ENCODE data around the gene PIAS4. TPM values are rescaled to one million over a fixed set of nuclear protein-coding genes. Genes with fewer than 3 reads are reported as not detected.

Gene PIAS4
- total and polyA plus RNA-seq, 8 donors, result 20.9 to 29.9 (median 24.2) TPM

DNA sequence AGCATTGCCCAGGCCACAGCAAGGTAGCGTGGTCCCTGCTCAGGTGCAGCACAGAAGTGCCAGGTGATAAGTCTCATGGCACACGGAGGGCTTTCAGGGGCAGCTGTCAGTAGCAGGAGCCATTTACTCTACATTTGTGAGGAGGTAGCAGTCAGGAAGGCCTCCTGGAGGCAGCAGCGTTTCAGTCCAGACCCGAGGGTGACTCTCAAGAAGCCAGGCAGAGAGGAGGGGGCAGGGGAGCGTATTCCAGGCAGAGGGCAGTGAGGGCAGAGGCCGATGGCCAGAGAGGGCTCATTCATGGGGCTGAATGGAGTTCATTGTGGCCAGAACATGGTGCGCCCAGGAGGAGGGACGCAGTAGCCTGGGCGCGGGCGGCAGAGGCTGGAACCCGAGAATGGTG is 8.9 kb downstream of the PIAS4 start:
- TF ChIP-seq, protein P1, sequence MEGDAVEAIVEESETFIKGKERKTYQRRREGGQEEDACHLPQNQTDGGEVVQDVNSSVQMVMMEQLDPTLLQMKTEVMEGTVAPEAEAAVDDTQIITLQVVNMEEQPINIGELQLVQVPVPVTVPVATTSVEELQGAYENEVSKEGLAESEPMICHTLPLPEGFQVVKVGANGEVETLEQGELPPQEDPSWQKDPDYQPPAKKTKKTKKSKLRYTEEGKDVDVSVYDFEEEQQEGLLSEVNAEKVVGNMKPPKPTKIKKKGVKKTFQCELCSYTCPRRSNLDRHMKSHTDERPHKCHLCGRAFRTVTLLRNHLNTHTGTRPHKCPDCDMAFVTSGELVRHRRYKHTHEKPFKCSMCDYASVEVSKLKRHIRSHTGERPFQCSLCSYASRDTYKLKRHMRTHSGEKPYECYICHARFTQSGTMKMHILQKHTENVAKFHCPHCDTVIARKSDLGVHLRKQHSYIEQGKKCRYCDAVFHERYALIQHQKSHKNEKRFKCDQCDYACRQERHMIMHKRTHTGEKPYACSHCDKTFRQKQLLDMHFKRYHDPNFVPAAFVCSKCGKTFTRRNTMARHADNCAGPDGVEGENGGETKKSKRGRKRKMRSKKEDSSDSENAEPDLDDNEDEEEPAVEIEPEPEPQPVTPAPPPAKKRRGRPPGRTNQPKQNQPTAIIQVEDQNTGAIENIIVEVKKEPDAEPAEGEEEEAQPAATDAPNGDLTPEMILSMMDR (IDR thresholded peaks at IDR 0.05), result no peak
- intact Hi-C loops (cut with DNase I), result no loop called here
- Histone ChIP-seq H3K36me3 (peaks cover 0 to 68% of the 10 kb centered on the region in 2 donors), H3K4me3 (no peak overlapping the region), H3K27me3 (no peaks in the 10 kb centered on the region), H3K9me3 (no peaks in the 10 kb centered on the region), H3K27ac (no peak overlapping the region), H3K4me1 (peaks cover 0 to 13% of the 10 kb centered on the region in 2 donors)
- ATAC-seq (no peak), DNase-seq (no peak)

DNA sequence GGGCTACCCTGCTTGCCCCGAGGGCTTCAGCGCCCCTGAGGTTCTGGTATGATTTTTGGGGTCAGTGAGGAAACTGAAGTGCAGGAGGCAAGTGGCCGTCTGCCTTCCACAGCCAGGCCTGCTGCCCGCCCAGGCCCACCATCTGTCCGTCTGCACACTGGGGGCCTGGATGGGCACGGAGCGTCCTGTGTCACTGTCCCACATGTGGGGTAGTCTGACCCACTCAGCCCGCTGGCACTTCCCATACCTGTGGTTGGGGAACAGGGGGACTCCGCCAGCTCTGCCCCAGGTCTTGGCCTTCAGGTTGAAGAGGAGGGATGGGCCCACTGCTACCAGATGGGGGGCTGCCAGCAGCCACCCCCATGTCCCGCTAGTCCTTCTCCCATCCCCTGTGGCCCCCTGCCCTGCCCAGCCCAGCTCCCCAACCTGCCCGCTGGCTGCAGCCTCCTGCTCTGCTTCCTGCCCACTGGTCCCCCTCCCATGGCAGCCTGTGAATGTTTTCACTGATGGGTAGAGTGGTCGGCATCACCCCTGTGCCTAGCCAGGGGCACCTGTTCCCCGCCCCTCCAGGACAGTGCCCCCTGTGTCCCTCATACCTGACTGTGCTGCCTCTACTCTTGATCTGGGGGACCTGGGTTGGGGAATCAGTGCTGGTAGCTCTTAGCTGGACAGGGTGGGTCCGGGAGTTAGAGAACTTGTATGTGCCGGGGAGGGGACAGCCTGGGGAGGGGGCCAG is 9.5 kb downstream of the PIAS4 start:
- no peak for DNase-seq

DNA sequence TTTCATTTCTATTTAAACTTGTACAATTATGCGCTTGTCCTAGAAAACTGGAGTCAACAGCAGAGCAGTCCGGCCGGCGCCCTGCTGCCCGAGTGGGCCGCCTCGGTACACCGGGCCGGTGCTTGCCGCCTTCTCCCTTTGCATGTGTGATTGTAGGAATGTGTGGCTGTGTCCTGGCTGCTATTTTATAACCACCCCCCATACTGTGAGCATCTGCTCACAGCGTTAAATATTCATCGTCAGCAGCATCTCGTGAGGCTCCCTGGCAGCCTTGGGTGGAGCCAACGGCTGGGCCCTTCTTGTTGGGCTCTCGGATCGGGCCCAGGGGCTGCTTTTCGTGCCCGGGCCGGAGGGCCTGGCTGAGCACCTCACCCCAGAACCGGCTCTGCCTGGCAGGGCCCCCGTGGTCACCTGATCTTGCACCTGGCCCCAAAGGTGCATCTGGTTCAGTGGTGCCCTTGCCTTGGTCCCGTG is 10.6 kb downstream of the PIAS4 start:
- Histone ChIP-seq H3K4me3 (no peak overlapping the region), H3K27ac (no peak overlapping the region), H3K9me3 (peaks cover 0 to 3% of the 10 kb centered on the region in 2 donors), H3K27me3 (no peaks in the 10 kb centered on the region), H3K36me3 (peaks cover 0 to 62% of the 10 kb centered on the region in 2 donors), H3K4me1 (peaks cover 0 to 13% of the 10 kb centered on the region in 2 donors)
- TF ChIP-seq, protein P1 (IDR thresholded peaks at IDR 0.05), result no peak
- intact Hi-C loops (cut with DNase I), result no loop called here
- DNase-seq, result no peak
- ATAC-seq, result no peak

More for the DNA sequence above, 9.5 kb downstream of the PIAS4 start:
- H3K9me3 ChIP-seq, result peaks cover 0 to 2% of the 10 kb centered on the region in 2 donors
- no peaks in the 10 kb centered on the region for H3K27me3 ChIP-seq
- no peak for ATAC-seq
- TF ChIP-seq, protein P1 (IDR thresholded peaks at IDR 0.05), result no peak
- intact Hi-C loops (cut with DNase I), result no loop called here
- peaks cover 0 to 68% of the 10 kb centered on the region in 2 donors for H3K36me3 ChIP-seq
- H3K27ac ChIP-seq, result no peak overlapping the region
- H3K4me3 ChIP-seq, result no peak overlapping the region
- H3K4me1 ChIP-seq, result peaks cover 0 to 13% of the 10 kb centered on the region in 2 donors

DNA sequence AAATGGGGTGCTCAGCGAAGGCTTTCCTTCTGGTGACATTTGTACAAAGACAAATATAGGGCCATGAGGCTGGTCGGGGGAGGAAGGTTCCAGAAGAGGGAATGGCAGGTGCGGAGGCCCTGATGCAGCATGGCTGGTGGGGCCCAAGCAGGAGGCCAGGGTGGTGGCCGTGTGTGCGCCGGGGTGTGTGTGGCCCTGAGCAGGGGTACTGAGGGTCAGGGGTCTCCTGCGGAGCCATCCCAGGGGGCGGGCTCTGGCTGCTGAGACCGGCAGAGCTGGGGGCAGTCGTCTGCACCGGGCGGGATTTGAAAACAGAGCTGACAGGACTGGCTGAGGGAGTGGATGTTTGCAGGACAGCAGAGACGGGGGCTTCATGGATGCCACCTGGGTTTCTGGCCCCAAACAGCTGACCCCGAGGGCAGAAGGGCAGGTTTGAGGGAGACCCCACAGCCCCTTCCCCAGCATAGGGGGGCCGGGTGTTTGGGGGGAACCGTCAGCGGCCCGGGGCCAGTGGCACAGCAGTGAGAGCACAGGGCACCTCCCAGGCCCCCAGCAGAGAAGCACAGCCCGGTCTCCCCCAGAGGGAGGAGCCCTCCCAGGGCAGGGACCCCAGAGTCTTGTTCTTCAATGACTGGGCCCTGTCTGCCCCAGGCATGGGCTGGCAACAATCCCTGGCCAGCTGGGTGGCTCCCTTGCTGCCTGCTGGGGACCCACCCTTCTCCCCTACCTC is 11.4 kb downstream of the PIAS4 start:
- Histone ChIP-seq H3K36me3 (peaks cover 0 to 61% of the 10 kb centered on the region in 2 donors), H3K4me3 (no peak overlapping the region), H3K4me1 (peaks cover 0 to 13% of the 10 kb centered on the region in 2 donors), H3K27me3 (no peaks in the 10 kb centered on the region), H3K27ac (no peak overlapping the region), H3K9me3 (peaks cover 0 to 3% of the 10 kb centered on the region in 2 donors)
- TF ChIP-seq, protein P1 (IDR thresholded peaks at IDR 0.05), result no peak
- DNase-seq (no peak), ATAC-seq (no peak)
- intact Hi-C loops (cut with DNase I), result no loop called here

DNA sequence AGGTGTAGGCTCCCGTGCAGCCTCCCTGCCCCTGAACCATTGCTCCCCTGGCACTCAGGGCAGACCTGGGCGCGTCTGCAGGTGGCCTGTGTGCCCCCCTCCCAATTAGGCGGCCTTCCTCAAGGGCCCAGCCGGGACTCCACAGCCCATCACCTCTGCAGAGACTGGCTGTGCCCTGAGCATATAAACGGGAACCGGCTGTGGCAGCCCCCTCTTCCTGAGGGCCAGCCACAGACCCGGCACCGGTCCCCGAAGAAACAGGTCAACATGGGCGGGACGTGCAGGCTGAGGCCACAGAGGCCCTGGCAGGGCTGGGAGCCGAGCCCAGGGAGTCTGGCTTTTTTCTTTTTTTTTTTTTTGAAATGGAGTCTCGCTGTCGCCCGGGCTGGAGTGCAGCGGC is 12.0 kb downstream of the PIAS4 start:
- peaks cover 0 to 3% of the 10 kb centered on the region in 2 donors for H3K9me3 ChIP-seq
- ATAC-seq, result no peak
- intact Hi-C loops (cut with DNase I), result no loop called here
- H3K4me3 ChIP-seq, result no peak overlapping the region
- no peak for DNase-seq
- peaks cover 0 to 9% of the 10 kb centered on the region in 2 donors for H3K4me1 ChIP-seq
- peaks cover 0 to 61% of the 10 kb centered on the region in 2 donors for H3K36me3 ChIP-seq
- H3K27ac ChIP-seq, result no peak overlapping the region
- H3K27me3 ChIP-seq, result no peaks in the 10 kb centered on the region
- TF ChIP-seq, protein P1 (IDR thresholded peaks at IDR 0.05), result no peak
